ENCODE measurements around the gene CCNJL.

- TF ChIP-seq, protein P1, sequence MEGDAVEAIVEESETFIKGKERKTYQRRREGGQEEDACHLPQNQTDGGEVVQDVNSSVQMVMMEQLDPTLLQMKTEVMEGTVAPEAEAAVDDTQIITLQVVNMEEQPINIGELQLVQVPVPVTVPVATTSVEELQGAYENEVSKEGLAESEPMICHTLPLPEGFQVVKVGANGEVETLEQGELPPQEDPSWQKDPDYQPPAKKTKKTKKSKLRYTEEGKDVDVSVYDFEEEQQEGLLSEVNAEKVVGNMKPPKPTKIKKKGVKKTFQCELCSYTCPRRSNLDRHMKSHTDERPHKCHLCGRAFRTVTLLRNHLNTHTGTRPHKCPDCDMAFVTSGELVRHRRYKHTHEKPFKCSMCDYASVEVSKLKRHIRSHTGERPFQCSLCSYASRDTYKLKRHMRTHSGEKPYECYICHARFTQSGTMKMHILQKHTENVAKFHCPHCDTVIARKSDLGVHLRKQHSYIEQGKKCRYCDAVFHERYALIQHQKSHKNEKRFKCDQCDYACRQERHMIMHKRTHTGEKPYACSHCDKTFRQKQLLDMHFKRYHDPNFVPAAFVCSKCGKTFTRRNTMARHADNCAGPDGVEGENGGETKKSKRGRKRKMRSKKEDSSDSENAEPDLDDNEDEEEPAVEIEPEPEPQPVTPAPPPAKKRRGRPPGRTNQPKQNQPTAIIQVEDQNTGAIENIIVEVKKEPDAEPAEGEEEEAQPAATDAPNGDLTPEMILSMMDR (IDR thresholded peaks at IDR 0.05) = no peak
- TF ChIP-seq POLR2A (IDR thresholded peaks at IDR 0.05) = no peak
These were observed 18.3 kb downstream of the CCNJL start for GRCh38 chr5:160293901-160294561.

All from vagina (tissue), 2 donors.